ENCODE measurements around the gene RND1.
"Not testable (repeated sequence)": the region's sequence is repeated elsewhere in the genome, so short reads cannot be mapped to it uniquely, and the experiment has no call there.

Gene RND1

GRCh38 chr12:48868451-48868850 lies 2.8 kb upstream of the RND1 start:
- no peak for DNase-seq (ENCODE audit: low spot score)

- no peak for DNase-seq (ENCODE audit: low spot score)
These were observed 512 bp upstream of the RND1 start for GRCh38 chr12:48866052-48866711.

- DNase-seq (ENCODE audit: low spot score) = no peak
These were observed 2.4 kb downstream of the RND1 start for GRCh38 chr12:48863291-48863690.

GRCh38 chr12:48862760-48863159 lies 2.9 kb downstream of the RND1 start:
- no peak for DNase-seq (ENCODE audit: low spot score)

- DNase-seq (ENCODE audit: low spot score) = no peak
These were observed 4.6 kb downstream of the RND1 start for GRCh38 chr12:48861111-48861510.

- DNase-seq (ENCODE audit: low spot score) = not testable (repeated sequence)
These were observed 5.4 kb downstream of the RND1 start for GRCh38 chr12:48860236-48860635.

GRCh38 chr12:48859607-48860006 lies 6.1 kb downstream of the RND1 start:
- DNase-seq (ENCODE audit: low spot score) = no peak

GRCh38 chr12:48858043-48858442 lies 7.6 kb downstream of the RND1 start:
- DNase-seq (ENCODE audit: low spot score) = no peak

GRCh38 chr12:48857278-48857994 lies 8.2 kb downstream of the RND1 start:
- DNase-seq (ENCODE audit: low spot score) = no peak

- no peak for DNase-seq (ENCODE audit: low spot score)
These were observed 9.3 kb downstream of the RND1 start for GRCh38 chr12:48856379-48856778.

- not testable (repeated sequence) for DNase-seq (ENCODE audit: low spot score)
These were observed 10.7 kb downstream of the RND1 start for GRCh38 chr12:48854932-48855331.

GRCh38 chr12:48854488-48854887 lies 11.2 kb downstream of the RND1 start:
- DNase-seq (ENCODE audit: low spot score) = no peak

- peak; percentile 80 for DNase-seq (ENCODE audit: low spot score)
These were observed 12.7 kb downstream of the RND1 start for GRCh38 chr12:48852734-48853688.

GRCh38 chr12:48851883-48852733 lies 13.6 kb downstream of the RND1 start, which contains the start of gene DDX23:
TSS of gene DDX23 (minus strand) at chr12:48852163. CDS start at chr12:48845782, 6,381 bp downstream.
- DNase-seq (ENCODE audit: low spot score) = peak; percentile 97

GRCh38 chr12:48842021-48842420 lies 23.6 kb downstream of the RND1 start:
- not testable (repeated sequence) for DNase-seq (ENCODE audit: low spot score)

GRCh38 chr12:48838048-48838447 lies 27.6 kb downstream of the RND1 start:
- DNase-seq (ENCODE audit: low spot score) = no peak

- DNase-seq (ENCODE audit: low spot score) = no peak
These were observed 33.2 kb downstream of the RND1 start for GRCh38 chr12:48832321-48833060.

- DNase-seq (ENCODE audit: low spot score) = no peak
These were observed 34.4 kb downstream of the RND1 start for GRCh38 chr12:48831257-48831656.

GRCh38 chr12:48828841-48829575 lies 36.7 kb downstream of the RND1 start:
- DNase-seq (ENCODE audit: low spot score) = no peak

- DNase-seq (ENCODE audit: low spot score) = no peak
These were observed 37.4 kb downstream of the RND1 start for GRCh38 chr12:48828293-48828692.
